Inferior parietal cortex (tissue), 1 donor: ENCODE measurements around the gene THSD4.
"Not testable (repeated sequence)": the region's sequence is repeated elsewhere in the genome, so short reads cannot be mapped to it uniquely, and the experiment has no call there.

Source experiments
- DNase-seq: peaks from one replicate; pipeline ENCODE4 v3.0.0-alpha.2; 2016; ENCODE audit errors: extremely low spot score

Gene THSD4

DNA sequence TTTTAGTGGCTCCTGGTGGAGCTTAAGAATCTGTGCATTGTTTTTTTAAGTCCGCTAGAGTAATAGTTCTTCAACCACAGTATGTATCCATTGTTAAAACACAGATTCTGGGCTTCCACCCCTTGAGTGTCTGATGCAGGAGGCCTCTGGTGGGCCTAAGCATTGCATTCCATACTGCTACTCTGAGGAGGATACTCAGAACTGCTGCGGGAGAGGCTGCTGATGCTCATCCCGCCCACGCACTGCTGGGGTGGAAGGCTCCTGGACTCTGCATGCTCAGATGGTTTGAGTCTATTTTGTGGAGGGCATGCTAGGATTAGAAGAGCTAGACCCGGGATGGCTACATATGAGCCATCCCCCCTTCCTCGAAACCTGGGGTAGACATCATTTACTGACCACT lies 74.4 kb downstream of the THSD4 start:
- DNase-seq: no peak

- DNase-seq: no peak
Observed at GRCh38 chr15:71191296-71191695, 76.0 kb downstream of the THSD4 start.

- no peak for DNase-seq
Observed at GRCh38 chr15:71192816-71193215, 77.5 kb downstream of the THSD4 start.

DNA sequence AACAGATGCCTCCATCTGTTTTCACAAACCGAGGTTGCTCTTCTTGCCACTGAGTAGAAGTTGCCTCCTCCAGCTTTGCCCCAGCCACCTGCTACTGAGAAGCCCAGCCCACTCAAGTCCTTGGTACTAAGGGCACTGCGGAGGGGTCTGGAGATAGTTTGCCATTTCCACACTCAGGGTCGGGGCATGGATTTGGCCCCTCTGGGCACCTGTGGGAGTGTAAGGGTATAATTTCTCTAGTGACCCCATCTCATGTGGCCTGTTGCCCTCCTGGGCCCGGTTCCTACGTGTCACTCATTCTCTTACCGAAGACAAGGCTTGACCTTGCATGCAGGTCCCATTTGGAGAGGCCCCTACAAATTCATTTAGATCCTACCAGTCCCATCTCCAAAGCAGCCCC lies 79.0 kb downstream of the THSD4 start:
- DNase-seq: no peak

- no peak for DNase-seq
Observed at GRCh38 chr15:71195242-71195641, 80.0 kb downstream of the THSD4 start.

DNA sequence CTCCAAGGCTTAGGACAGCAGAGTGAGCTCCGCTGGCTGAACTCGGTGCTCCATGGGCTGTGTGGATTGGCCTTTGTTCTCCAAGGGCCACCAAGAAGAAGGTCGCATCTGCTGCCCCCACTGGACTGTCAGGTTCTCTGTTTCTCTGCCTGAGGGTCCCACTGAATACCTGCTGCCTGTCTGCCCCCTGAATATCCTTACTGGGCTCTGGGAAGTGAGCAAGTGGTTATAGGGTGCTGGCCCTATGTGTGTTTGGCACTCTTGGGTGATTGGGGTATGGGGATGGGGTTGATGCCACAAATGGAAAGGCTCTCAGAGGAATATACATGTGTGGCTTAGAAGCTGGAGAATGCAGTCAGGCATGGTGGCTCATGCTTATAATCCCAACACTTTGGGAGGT lies 82.3 kb downstream of the THSD4 start:
- no peak for DNase-seq

DNA sequence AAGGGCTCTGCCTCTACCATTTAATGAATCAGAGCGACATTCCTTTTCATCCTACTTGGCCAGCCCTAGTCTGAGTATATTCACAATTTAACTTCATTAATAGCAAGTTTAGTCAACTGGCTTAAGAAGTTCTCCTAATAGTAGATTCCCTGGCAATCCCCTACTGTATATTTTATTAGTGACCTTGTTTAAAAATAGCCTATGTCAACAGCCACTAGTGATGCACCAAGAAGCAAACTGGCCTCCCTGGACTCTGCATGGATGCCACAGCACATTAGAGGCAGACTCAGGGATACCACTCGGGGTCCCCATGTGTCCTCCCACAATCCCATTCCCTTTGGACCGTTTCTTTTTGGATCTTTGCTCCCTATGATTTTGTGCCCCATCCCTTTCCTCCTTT lies 83.6 kb downstream of the THSD4 start:
- no peak for DNase-seq

DNA sequence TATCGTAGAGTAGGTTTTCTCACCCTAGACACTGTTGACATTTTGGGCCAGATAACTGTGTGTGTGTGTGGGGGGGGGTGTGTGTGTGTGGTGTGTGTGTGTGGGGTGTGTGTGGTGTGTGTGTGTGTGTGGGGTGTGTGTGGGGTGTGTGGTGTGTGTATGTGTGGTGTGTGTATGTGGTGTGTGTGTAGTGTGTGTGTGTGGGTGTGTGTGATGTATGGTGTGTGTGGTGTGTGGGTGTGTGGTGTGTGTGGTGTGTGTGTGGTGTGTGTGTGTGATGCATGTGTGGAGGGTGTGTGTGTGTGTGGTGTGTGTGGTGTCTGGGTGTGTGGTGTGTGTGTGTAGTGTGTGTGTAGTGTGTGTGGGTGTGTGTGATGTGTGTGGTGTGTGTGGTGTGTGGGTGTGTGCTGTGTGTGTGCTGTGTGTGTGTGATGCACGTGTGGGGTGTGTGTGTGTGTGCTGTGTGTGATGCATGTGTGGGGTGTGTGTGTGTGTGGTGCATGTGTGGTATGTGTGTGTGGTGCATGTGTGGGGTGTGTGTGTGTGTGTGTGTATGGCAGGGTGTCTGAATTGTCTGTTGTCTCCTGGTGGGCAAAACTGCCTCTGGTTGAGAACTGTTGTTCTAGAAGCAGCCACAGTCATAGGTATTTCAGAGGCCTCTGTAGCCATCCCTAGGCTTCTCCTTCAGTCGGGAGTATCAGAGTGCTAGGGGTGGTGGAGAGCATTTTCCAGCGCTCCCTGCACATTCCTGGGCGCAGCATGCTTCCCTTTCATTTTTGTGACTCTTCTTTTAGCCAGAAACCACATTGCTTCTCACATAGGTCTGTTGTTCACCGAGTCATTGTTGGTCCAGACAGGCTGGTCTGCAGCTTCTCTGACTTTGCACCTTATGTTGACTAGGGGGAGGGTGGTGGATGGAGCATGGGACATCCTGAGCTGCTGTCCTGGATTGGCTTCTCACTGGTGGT lies 84.4 kb downstream of the THSD4 start:
- DNase-seq: no peak

- no peak for DNase-seq
Observed at GRCh38 chr15:71201477-71201876, 86.2 kb downstream of the THSD4 start.

GRCh38 chr15:71202712-71203111 lies 87.4 kb downstream of the THSD4 start:
- no peak for DNase-seq

DNA sequence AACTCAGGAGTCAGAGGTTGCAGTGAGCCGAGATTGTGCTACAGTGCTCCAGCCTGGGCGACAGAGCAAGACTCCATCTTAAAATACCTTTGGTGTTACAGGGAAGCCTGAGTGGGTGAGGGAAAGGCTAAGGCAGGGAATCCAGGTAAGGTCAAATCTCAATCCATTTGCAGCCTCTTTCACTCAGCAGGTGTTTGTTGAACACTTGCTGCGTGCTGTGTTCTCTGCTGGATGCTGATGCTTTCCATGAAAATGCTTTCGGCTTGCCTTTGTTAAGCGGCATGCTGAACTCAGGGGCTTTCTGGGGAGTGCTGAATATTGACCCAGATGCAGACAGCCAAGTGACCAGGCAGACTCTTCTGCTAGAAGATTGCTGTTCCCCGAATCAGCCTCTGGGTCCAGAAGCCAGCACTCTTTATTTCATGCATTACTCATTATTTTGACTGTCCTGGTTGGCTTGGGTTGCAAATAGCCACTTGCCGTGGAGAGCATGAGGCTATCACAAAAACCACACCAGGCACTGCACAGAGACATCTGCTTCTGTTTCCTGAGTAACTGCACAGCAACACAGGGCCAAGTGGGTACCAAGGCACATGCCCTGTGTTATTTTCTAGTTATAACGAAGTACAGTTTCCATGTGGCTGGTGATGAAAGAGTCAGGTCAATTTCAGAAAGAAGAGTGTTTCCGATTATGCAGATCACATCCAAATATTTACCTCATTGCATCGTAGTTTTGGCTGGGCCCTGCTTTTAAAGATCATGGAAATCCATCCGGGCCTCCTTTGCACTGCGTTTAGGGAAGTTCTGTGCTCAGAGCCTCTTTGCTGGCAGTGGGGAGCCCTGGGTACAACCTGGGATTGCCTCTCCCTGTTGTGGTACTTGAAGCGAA lies 88.6 kb downstream of the THSD4 start:
- no peak for DNase-seq

DNA sequence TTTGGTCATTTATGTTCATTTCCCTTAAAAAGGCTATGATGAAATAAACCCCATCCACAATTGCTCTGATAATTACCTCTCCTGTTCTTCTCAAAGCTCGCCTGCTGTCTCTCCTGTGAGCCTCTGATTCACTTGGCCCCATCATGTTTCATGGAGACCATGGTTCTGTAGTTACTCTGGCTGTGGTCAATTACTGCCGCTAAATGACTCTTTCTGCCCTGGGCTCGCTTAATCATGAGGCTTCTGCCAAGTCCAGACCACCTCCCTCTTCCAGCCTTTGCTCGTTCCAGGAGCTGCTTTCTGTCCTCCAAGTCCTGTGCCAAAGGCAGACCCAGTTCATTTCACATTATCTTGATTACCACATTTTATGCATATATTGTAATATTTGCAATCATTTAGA lies 91.9 kb downstream of the THSD4 start:
- DNase-seq: no peak

DNA sequence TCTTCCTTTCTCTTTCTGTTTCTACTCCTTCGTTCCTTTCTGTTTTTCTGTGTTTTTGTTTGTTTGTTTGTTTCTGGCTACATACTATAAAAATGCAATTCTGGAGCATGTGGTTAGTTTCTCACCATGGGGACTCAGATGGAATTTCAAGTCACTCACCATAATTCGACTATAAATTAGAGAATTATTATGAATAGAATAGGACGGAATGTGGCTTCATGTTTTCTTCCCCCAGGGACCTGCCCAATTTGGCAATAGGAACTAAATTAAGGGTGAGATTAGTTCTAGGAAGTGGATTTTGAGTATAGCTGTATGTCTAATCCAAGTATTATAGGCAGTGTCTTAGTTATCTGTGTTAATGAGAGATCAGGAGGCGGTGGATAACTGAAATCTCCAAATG lies 96.9 kb downstream of the THSD4 start:
- no peak for DNase-seq

GRCh38 chr15:71213943-71214342 lies 98.7 kb downstream of the THSD4 start:
- not testable (repeated sequence) for DNase-seq

DNA sequence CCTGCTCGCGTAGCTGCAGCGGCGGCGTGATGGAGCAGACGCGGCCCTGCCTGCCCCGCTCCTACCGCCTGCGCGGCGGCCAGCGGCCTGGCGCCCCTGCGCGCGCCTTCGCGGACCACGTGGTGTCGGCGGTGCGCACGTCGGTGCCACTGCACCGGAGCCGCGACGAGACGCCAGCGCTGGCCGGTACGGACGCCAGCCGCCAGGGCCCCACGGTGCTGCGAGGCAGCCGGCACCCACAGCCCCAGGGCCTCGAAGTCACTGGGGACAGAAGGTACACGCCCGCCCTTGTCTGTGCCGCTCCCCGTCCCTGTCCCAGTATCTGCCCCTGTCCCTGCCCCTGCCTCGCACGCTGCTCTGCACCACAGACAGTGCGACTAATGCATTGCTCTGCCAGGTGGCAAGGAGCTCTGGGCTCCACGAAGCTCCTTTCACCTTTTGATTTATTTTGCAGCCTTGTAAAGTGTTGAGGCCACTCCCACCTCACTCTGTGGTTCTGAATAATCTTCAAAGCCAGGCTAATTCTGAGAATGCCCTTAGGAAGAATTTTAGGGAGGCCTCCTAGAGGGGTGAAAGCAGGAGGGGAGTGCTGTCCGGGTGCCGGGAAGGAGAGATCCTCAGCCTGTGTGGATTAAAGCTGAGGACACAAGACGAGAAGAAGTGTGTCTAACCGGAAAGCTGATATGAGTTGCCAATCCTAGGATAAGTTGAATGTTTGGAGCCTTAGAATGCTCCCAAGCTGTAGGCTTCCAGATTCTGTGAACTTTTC lies 100.0 kb downstream of the THSD4 start:
- no peak for DNase-seq

GRCh38 chr15:71218272-71218805 lies 103.1 kb downstream of the THSD4 start:
- no peak for DNase-seq

GRCh38 chr15:71219101-71219500 lies 103.8 kb downstream of the THSD4 start:
- no peak for DNase-seq

- peak; percentile 23 for DNase-seq
Observed at GRCh38 chr15:71219645-71220044, 104.4 kb downstream of the THSD4 start.

- DNase-seq: no peak
Observed at GRCh38 chr15:71220828-71221227, 105.6 kb downstream of the THSD4 start.

DNA sequence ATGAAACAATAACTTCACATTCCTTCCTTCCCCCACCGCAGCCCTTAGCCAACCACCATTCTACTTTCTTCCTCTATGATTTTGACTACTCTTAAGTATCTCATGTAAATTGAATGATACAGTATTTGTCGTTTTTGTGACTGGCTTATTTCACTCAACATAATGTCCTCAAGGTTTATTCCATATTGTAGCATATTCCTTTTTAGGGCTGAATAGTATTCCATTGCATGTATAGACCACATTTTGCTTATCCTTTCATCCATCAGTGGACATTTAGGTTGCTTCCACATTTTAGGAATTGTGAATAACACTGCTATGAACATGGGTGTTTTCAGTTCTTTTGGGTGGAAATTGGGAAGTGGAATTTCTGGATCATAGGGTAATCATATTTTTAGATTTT lies 106.1 kb downstream of the THSD4 start:
- DNase-seq: no peak

DNA sequence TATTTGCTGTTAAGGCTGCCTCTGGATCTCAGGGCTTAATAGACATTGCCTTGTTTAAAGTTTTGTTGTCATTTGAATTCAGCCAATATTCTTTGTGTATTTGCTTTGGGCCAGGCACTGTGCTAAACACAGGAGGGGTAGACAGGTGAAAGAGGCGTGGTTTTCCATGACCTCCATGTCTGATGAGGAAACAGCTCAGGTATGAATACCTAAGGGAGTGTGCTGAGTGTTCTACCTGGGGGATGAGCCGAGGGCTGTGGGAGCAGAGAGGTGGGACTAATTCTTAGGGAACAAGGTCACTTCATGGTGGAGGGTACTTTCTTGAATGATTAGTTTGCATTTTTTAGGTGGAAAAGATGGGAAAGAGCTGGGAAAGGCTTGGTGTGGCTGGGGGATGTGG lies 108.2 kb downstream of the THSD4 start:
- no peak for DNase-seq

DNA sequence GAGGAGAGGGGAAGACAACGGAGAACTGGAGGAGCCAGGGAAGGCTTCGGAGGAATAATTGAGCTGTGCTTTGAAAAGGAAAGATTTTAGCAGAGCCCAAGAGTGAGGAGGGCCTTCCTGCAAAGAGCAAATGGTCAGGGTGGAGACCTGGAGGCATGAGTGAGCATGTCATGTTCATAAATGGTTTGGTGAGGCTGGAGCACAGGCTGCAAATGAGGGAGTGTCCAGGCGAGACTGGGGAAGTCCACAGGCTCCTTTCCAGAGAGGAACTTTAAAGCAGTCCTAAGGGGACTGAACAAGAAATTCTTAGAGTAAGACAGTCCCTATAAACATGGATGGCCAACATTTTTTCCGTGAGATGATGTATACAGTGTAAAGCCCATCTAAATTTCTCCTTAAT lies 108.8 kb downstream of the THSD4 start:
- no peak for DNase-seq
